Left kidney (tissue), 8 donors: ENCODE data around the gene BSG. TPM values are rescaled to one million over a fixed set of nuclear protein-coding genes. Genes with fewer than 3 reads are reported as not detected.

ENCODE experiments used
- DNase-seq: peaks from one replicate; pipeline ENCODE4 v3.0.0-alpha.2; 2013
- long read RNA-seq, 8 donors: transcript quantifications; one replicate each; lab custom pipeline, GENCODE V29; 2026
- polyA plus RNA-seq: library from polyadenylated mRNA; unstranded; fragments of 120-200 nt; gene quantifications from one replicate; pipeline ENCODE4 v1.2.1, GENCODE V29; 2013; ENCODE audit not compliant: insufficient read length

The BSG gene
- polyA plus RNA-seq, result 366 TPM
- long read RNA-seq, donor 1, transcript BSG-206 (3 exons, 582 nt), result major isoform, 27 of 687 reads
- long read RNA-seq, donor 1, transcript BSG-210 (2 exons, 611 nt), result minor isoform, 20 of 687 reads
- long read RNA-seq, donor 1, partial matches to known transcripts, result 267 of 687 reads
- long read RNA-seq, donor 1, other reads (novel, unspliced or antisense), result 373 of 687 reads
- long read RNA-seq, donor 2, transcript BSG-206 (3 exons, 582 nt), result minor isoform, 7 of 263 reads
- long read RNA-seq, donor 2, transcript BSG-210 (2 exons, 611 nt), result major isoform, 10 of 263 reads
- long read RNA-seq, donor 2, partial matches to known transcripts, result 33 of 263 reads
- long read RNA-seq, donor 2, other reads (novel, unspliced or antisense), result 213 of 263 reads
- long read RNA-seq, donor 3, transcript BSG-206 (3 exons, 582 nt), result minor isoform, 6 of 272 reads
- long read RNA-seq, donor 3, transcript BSG-210 (2 exons, 611 nt), result major isoform, 7 of 272 reads
- long read RNA-seq, donor 3, partial matches to known transcripts, result 236 of 272 reads
- long read RNA-seq, donor 3, other reads (novel, unspliced or antisense), result 23 of 272 reads
- long read RNA-seq, donor 4, partial matches to known transcripts, result 5 of 17 reads
- long read RNA-seq, donor 4, other reads (novel, unspliced or antisense), result 10 of 17 reads
- long read RNA-seq, donor 5, transcript BSG-210 (2 exons, 611 nt), result major isoform, 14 of 421 reads
- long read RNA-seq, donor 5, partial matches to known transcripts, result 52 of 421 reads
- long read RNA-seq, donor 5, other reads (novel, unspliced or antisense), result 351 of 421 reads
- long read RNA-seq, donor 6, transcript BSG-206 (3 exons, 582 nt), result major isoform, 31 of 380 reads
- long read RNA-seq, donor 6, partial matches to known transcripts, result 100 of 380 reads
- long read RNA-seq, donor 6, other reads (novel, unspliced or antisense), result 245 of 380 reads
- long read RNA-seq, donor 7, transcript BSG-206 (3 exons, 582 nt), result minor isoform, 10 of 512 reads
- long read RNA-seq, donor 7, transcript BSG-210 (2 exons, 611 nt), result major isoform, 17 of 512 reads
- long read RNA-seq, donor 7, partial matches to known transcripts, result 97 of 512 reads
- long read RNA-seq, donor 7, other reads (novel, unspliced or antisense), result 388 of 512 reads
- long read RNA-seq, donor 8, partial matches to known transcripts, result 114 of 127 reads
- long read RNA-seq, donor 8, other reads (novel, unspliced or antisense), result 6 of 127 reads

GRCh38 chr19:572140-572742 is at the start of gene BSG:
TSS of gene BSG (plus strand) at chr19:572596. CDS start at chr19:572635, 39 bp downstream.
- DNase-seq, result peak; percentile 97

- DNase-seq, result no peak
Measured at GRCh38 chr19:522726-523125, 49.7 kb upstream of the BSG start.

GRCh38 chr19:524062-524674 is 48.2 kb upstream of the BSG start:
- no peak for DNase-seq

- DNase-seq, result no peak
Measured at GRCh38 chr19:525029-525428, 47.4 kb upstream of the BSG start.

GRCh38 chr19:525857-526419 is 46.5 kb upstream of the BSG start:
- DNase-seq, result no peak

- DNase-seq, result no peak
Measured at GRCh38 chr19:530134-531008, 42.0 kb upstream of the BSG start.

- peak; percentile 80 for DNase-seq
Measured at GRCh38 chr19:531009-531752, 41.2 kb upstream of the BSG start.

GRCh38 chr19:531753-532560 is 40.4 kb upstream of the BSG start, which contains the start of gene CDC34:
TSS of gene CDC34 (plus strand) at chr19:531760. CDS start at chr19:531932, 172 bp downstream.
- no peak for DNase-seq

- peak; percentile 83 for DNase-seq
Measured at GRCh38 chr19:532561-533363, 39.6 kb upstream of the BSG start.

GRCh38 chr19:533364-534058 is 38.9 kb upstream of the BSG start:
- no peak for DNase-seq

GRCh38 chr19:534088-534487 is 38.3 kb upstream of the BSG start:
- no peak for DNase-seq

- no peak for DNase-seq
Measured at GRCh38 chr19:535017-535835, 37.2 kb upstream of the BSG start.

- DNase-seq, result no peak
Measured at GRCh38 chr19:536031-536880, 36.1 kb upstream of the BSG start.

GRCh38 chr19:536881-537404 is 35.5 kb upstream of the BSG start:
- no peak for DNase-seq
